HG03469 (cell line): ENCODE data around the gene NR6A1.

Experiments used
- ATAC-seq: cut with Tn5 transposase; IDR thresholded peaks from one replicate; pipeline ENCODE4 v1.9.1; 2021; ENCODE audit warnings: mild to moderate bottlenecking, moderate library complexity, moderate number of reproducible peaks; ENCODE audit not compliant: unreplicated experiment

Gene NR6A1

DNA sequence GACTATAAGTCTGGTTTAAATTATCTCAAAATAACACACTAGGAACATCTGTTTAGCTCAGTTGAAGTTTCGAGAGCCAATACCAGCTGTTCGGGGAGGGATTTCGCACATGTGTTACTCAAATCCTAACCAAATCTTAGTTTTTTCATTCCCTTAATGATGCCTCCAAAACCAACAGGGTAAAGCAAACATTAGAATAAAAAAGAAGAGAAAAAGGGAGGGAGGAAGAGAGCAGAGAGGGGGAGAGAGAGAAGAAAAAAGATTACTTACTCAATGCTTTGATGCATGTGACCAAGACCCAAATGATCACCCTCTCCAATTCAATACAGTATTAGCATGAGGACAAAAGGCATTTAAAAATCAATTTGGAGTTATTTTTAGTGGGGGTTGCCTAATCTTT lies 177.9 kb downstream of the NR6A1 start:
- no peak for ATAC-seq

DNA sequence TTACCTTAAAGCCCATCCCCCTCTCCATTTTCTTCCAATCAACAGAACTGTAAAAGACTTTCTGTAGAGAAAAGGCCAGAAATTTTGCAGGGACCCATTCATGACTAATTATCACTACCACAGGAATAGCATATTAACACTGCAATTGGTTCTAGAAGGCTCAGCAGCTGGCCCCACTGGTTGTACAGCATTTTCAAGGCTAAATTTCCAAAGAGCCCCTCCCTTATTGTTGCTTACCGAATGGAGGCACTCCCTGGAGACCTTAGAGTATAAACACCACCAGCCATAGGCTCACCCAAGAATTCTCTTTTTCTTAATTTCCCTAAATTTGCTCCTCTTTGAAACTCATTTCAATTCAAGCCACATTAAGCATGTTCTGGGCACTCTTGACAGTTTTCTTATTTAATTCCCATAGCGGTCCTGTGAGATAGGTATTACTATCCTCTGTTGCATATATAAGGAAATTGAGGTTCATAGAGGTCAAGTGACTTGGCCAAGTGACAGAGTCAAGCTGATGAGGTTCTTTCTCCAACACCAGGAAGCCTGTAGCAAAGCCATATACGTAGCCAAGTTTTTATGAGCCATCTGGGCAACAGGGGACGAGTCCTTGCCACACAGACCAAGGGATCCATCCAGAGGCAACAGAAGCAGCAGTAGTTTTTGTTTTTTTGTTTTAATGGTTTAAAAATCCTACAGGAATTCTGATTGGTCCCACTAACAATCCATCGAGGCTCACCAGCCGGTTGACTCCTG lies 180.0 kb downstream of the NR6A1 start:
- ATAC-seq, result no peak

DNA sequence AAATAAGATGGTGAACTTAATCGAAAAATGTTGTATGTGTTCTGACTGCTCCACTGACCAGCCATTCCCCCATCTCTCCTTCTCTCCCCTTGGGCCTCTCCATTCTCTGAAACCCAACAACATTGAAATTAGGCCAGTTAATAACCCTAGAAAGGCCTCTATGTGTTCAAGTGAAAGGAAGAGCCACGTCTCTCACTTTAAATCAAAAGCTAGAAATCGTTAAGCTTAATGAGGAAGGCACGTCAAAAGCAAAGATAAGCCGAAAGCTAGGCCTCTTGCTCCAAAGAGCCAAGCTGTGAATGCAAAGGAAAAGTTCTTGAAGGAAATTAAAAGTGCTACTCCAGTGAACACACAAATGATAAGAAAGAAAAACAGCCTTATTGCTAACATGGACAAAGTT lies 186.5 kb downstream of the NR6A1 start:
- ATAC-seq, result no peak

DNA sequence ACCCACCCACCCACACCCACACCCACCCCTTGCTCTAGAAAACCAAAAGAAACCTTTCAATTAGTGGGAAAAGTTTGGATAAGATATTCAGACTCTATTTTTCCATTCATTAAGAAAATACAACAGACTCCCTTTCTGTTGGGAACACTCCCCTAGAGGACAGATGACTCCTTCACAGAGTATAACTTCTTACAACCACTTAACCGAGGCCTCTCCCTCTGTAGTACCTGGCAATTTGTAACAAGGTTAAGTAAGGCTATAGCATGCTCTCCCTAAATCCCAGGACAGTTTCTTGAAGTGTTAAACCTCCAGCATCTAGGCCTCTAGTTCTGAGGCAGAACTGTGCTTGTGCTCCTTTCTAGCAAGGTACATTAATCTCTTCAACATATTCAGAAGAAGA lies 188.0 kb downstream of the NR6A1 start:
- no peak for ATAC-seq

DNA sequence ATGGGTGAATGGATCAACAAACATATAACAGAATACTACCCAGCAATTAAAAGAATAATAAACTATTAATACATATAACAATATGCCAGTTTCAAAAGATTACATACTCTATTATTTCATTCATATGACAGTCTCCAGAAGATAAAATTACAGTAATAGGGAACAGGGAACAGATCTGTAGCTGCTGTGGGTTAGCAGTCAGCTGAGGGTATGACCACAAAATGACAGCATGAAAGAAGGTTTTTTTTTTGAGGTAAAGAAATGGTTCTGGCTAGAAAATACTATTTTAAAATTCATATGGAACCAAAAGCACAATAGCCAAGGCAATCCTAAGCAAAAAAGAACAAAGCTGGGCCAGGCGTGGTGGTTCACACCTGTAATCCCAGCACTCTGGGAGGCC lies 190.9 kb downstream of the NR6A1 start:
- ATAC-seq, result no peak

DNA sequence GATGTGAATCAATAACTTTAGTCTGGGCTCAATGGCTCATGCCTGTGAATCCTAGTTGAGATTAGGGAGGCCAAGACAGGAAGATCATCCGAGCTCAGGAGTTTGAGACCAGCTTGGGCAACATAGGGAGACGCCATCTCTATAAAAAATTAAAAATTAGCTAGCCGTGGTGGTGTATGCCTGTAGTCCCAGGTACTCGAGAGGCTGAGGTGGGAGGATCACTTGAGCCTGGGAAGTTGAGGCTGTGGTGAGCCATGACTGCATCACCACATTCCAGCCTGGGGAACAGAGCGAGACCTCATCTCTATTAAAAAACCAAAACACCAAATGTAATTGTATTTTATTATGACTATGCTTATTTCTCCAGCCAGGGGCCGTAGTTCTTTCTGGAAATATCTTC lies 194.4 kb downstream of the NR6A1 start:
- ATAC-seq, result no peak

DNA sequence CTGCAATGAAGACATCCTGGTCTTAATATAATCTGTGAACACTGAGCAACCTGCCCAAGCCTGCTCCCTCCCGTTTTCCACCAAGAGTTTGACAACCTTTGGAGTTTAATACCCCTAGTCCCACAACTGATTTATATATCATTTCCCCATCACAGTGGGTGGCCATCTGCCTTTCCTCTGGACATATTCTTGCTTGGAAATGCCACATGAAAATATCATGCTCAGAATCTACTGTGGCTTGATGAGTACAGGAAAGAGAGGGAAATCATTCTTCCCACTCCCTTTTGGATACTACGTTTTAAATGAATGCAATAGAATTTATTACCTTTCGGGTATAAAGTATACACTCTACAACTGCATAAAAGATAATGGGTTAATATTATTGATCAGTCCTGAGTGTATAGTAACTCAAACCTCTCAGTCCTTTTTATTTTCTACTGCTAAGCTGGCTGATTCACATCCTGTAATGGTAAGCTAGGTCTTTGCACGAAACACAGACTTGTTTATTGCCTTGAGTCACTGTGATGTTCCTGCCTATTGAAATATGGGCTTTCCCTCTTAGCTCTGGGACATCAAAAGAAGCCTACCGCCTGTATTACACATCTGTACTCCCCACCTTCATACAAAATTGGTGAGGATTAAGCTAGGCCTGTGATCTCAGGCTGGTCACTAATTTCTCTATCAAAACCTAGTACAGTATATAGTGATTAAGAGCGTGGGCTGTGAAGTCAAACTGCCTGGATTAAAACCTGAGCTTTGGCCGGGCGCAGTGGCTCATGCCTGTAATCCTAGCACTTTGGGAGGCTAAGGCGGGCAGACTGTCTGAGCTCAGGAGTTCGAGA lies 196.4 kb downstream of the NR6A1 start:
- ATAC-seq, result no peak

DNA sequence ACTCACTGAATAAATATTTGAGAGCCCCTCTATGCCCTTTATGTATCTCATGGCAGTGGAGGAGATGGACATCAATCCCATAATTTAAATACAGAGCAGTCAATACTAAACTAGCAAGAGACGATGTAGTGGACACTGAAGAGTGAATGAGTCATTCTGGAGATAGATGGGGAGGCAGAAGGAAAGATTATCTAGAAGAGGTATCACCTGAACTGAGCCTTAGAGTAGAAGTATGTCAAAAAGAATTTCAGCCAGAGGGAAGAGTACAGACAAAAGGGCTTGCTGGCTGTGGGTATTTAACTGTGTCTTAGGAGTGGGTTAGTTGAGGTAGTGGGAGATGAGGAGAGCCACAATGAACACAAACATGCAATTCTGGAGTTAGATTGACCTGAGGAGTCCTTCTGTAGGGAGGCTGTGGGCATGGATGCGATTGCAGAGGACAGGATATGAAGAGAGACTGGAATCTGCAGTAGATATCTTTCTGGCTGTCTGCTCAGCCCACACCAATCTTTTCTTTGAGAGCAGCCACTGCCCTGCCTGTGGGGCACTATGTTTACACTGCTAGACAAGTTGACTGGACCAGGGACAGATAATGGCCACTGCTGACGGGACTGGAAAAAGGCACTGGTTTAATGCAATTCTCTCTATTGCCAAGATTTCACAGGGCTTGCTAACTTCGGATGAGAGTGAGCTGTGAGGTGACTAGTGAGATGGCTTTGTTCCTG lies 200.0 kb downstream of the NR6A1 start:
- no peak for ATAC-seq

DNA sequence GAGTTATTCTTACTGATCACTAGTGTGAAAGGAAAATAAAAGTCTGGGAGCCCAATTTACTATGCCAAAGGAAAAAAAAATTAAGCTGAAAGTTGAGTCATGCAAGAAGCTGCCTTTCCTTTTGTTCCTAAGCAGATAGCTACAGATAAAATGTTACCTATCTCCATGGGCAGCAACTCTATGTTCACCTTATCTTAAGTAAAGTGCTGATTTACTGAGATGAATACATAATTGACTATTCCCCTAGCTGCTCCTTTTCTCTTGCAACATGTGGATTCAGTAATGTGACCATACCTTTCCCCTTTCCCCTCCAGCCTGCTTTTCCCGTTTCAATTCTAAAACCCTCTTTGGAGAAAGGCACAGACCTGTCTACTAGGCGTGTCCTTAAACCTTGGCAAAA lies 201.2 kb downstream of the NR6A1 start:
- ATAC-seq, result no peak

DNA sequence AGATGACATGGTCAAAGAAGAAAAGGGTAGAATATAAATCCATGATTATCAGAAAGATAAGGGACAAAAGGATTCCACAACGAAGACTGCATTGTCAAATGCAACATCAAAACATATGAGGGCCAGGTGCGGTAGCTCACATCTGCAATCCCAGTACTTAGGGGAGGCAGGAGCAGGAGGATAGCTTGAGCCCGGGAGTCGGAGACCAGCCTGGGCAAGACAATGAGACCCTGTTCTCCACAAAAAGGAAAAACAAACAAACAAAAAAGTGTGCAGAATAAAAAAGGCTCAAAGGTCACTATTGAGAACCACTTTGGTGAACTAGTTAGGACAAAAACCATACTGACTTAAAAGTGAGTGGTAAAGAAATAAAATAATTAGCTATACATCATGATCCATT lies 203.7 kb downstream of the NR6A1 start:
- no peak for ATAC-seq

DNA sequence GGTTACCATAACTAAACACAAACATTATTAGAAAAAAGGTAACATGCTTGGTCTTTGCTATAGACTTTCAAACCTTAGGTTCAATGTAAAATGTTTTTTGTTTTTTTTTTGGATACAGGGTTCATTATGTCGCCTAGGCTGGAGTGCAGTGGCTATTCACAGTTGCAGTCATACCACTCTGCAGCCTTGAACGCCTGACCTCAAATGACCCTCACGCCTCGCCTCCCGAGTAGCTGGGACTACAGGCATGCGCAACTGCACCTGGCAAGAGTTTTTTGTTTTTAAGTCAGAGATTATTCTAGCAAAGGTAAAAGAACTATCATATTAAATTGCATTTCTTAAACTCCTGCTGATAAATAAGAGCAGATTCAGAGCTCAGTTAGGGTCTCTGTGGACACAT lies 208.8 kb downstream of the NR6A1 start:
- no peak for ATAC-seq

DNA sequence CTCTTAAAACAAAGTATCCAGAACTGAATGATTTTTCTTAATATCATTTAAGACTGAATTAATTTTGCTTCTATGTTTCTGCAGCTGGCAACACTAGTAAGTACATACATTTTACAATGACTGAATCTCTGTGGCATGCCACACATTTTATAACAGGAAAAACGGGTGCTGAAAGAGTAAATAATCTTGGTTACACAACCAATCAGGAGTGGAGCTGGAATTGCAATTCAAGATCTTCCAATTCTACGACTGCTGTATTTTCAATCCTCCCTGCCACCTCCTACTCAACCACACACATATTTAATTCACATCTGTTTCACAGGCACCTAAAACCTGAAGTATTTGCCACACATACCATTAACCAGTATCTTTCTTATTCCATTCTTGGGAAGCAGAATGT lies 211.2 kb downstream of the NR6A1 start:
- no peak for ATAC-seq

DNA sequence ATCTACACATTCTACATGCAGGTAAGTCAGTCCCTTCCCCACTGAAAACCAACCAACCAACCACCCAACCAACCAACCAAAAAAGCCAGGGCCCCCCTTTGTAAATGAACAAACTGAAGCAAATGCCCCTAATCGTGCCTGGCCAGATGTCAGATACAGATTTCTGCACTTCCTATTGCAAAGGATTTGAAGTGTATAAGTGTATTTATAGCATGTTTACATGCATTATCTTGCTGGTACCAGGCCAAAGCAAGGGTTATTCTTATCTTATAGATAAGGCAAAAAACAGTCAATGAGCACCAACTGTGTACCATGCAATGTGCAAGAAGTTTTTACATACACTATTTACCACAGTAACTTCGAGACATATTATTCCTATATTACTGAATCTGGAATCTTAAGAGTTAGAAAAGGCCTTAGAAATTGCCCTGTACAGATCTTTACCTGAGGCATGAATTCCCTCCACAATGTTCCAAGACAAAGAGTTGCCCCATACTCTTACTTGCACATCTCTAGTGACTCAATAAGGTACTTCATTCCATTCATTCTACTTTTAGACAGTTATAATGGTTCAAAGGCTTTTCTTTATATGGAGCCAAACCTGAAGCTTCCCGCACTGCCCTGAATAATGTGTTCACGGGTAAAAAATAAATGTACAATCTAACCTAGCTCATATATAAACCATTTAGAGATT lies 212.2 kb downstream of the NR6A1 start:
- ATAC-seq, result no peak

DNA sequence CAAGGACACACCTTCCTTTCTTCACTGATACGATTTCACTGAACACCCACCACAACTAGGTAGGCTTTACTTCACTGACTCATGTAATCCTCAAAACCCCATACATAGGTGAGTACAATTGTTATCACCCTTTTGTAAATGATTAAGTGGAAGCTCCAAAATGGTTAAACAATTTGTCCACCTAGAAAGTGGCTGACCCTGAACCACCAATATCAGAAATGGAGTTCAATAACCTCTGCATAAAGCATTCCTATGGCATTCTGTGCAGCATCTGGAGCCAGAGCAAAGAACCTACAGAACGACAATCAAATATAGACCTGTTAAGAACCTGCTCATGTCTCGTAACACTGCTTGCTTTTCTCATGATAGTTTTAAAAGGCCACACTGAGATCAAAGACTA lies 213.2 kb downstream of the NR6A1 start:
- no peak for ATAC-seq

DNA sequence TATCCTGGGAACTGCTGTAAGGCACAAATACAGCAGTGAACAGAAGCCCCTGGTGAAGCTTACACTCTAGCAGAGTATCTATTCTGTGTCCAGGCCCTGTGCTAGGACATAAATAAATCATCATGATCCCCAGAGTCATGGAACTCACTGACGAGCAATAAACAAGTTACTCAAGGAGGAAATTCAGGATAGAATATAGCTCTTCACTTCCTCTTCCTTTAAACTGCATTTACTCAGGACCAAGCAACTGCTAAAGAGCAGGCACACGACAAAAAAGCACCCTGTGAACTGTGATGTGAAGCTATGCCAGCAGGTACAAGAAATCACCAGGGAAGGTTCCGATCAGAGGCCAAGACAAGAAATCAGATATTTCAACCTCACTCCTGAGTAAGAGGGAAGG lies 216.1 kb downstream of the NR6A1 start:
- no peak for ATAC-seq

DNA sequence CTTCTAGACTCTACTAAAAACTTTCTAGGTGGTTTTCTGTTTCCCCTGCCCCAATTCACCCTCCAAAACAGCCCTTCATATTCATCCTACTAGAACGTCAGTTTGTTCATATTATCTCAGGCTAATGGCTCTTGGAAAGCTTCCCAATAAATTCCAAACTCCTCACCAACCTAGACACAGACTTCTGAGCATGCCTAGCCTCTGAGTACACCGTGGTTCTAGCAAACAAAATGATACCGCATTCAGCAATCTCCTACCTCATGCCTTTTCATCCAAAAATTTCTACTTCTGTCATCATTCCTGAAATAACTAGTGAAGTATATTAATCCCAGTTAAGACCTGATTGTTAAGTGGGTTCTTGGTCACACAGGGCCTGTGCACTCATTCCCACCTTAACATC lies 217.4 kb downstream of the NR6A1 start:
- no peak for ATAC-seq

DNA sequence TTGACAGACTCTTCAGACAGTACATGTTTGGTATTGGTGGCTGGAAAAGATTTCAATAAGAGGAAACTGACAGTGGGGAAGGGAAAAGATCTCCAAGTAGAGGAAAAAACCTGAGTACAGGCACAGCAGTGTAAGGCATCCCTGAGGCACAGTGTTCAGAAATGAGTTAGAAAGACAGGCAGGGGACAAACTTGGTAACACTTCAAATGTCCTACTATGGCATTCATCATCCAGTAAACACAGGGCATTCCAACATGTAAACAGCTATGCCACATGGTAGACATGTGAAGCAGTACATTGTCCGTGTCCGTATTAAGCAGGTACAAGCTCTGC lies 218.9 kb downstream of the NR6A1 start:
- no peak for ATAC-seq

DNA sequence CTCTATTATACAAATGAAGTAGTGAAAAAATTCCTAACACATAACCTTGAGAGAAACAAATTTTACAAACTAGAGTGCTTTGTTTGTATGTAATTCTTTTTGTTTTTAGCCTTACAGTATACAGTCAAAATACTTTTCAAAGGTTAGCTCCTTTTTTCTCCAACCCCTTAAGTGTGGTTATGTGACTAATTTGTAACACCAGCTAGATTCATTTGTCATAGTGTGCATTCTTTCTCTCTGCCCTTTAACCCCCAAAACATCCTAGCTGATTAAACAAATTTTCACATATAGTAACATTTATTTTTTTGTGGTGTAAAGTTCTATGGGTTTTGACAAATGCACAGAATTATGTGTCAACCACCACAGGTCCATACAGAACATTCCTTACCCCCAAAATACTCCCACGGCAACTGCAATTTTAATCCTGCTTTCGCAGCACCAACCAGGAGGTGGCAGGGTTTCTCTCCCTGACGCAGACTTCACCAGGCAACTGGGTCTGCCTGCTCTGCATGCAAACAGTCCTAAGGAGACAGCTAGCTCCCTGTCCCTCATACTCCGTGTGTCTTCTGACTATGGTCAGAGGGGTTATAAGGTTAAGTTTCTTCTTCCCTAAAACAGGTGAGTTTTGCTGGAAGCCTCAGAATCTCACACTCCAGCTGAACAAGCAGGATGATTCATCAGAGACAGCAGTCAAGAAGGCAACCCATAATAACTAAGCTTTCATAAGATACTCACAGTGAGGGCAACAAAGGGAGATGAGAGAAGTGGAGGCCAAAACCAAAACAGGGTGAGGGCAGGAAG lies 219.4 kb downstream of the NR6A1 start:
- no peak for ATAC-seq

DNA sequence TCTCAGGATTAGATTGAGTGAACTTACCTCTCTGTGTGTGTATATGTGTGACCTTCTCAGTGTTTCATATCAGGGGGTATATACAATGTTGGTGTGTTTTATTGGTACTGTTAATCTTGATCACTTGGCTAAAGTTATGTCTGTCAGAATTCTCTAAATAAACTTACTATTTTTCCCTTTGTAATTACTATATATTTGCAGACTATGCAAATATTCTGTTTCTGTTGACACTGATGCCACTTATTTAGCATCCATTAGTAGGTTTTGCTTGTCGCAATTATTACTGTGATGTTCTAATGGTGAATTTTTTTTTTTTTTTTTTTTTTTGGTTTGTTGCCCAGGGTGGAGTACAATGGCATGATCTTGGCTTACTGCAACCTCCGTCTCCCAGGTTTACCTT lies 221.0 kb downstream of the NR6A1 start:
- no peak for ATAC-seq

DNA sequence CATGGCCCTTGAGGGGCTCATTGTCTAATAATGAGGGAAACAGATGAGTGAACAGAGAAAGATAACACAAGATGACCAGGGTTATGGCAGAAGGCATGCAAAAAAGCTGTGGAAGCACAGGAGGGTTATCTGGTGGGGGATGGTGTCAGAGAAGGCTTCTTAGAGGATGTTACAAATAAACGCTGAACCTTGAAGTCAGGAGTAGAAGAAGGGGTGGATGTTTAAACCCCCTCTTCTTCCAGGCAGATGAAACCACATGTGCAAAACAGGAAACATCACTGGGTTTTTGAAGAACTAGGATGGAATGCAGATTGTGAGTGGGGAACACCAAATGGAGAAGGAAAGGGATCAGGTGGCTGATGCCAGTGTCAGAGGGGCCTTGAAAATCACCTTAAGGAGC lies 222.1 kb downstream of the NR6A1 start:
- no peak for ATAC-seq

DNA sequence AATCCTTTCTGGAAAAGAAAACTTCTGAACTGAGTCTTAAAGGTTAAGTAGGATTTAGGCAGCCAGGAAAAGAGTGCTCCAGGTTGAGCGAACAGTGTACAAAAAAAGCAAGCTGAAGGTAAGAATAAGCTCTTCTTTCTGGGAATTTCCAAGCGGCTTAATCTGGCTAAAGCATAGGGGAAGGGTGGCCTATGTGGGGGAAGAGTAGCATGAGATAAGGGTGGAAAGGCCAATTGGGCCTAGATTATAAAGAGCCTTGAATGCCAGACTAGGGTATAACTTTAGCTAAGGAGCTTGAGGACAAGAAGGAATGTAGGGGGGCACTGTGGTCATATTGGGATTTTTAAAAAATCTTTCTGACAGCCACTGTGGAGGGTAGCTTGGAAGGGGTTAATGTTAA lies 226.6 kb downstream of the NR6A1 start:
- no peak for ATAC-seq
